Lower leg skin (tissue), 3 donors: ENCODE results near the gene TMEM200B.

Source experiments
- POLR2A ChIP-seq, 2 donors: fragments of 450-650 bp; IDR thresholded peaks; one replicate each; pipeline ENCODE4 v1.6.1; 2016 to 2017; ENCODE audit warnings: antibody characterized with exemption in 2 of 2, mild to moderate bottlenecking in 1 of 2, moderate library complexity in 1 of 2
- TF ChIP-seq, protein P1 (sequence below), 3 donors: fragments of 450-650 bp; IDR thresholded peaks; one replicate each; pipeline ENCODE4 v1.5.1; 2016; ENCODE audit warnings: antibody characterized with exemption in 3 of 3, mild to moderate bottlenecking in 3 of 3, moderate library complexity in 2 of 3

DNA sequence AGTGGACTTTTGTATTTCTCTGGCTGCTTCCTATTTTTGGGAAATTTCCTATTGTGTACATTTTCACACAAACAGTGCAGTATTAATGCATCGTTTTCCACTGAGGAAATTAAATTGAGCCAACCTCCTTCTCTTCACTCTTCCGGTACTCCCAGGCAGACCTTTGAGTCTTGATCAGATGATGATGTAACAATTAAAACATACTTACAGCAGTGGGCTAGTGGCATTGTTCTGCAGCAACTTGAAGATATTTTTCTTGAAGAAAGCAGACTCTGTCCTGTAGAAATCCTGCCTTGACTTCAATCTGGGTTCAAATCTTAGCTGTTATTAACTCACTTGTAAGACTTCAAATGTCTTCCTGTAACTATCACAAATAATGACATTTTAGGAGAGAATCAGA, 19.0 kb upstream of the TMEM200B start:
- TF ChIP-seq, protein P1, sequence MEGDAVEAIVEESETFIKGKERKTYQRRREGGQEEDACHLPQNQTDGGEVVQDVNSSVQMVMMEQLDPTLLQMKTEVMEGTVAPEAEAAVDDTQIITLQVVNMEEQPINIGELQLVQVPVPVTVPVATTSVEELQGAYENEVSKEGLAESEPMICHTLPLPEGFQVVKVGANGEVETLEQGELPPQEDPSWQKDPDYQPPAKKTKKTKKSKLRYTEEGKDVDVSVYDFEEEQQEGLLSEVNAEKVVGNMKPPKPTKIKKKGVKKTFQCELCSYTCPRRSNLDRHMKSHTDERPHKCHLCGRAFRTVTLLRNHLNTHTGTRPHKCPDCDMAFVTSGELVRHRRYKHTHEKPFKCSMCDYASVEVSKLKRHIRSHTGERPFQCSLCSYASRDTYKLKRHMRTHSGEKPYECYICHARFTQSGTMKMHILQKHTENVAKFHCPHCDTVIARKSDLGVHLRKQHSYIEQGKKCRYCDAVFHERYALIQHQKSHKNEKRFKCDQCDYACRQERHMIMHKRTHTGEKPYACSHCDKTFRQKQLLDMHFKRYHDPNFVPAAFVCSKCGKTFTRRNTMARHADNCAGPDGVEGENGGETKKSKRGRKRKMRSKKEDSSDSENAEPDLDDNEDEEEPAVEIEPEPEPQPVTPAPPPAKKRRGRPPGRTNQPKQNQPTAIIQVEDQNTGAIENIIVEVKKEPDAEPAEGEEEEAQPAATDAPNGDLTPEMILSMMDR (IDR thresholded peaks at IDR 0.05): no peak
- TF ChIP-seq POLR2A (IDR thresholded peaks at IDR 0.05): no peak
